T-helper 2 cell treated with Interferon-gamma antibody and Interleukin-4, amounts not matched to agents 5 μg/mL and 100 μg/mL, for 36 hours (primary cell): ENCODE data around the gene STIL.

Experiments used
- DNase-seq: peaks from one replicate; pipeline ENCODE4 v3.0.0; 2021; ENCODE audit warnings: low spot score
- H3K27ac Mint-ChIP-seq: one replicate; pipeline ENCODE4 v1.8.0; 2021; ENCODE audit warnings: mild to moderate bottlenecking, mixed read lengths
- H3K27me3 Mint-ChIP-seq: one replicate; pipeline ENCODE4 v1.8.0; 2021; ENCODE audit warnings: low read depth, mixed read lengths
- H3K36me3 Mint-ChIP-seq: one replicate; pipeline ENCODE4 v1.8.0; 2021; ENCODE audit warnings: low read depth, mixed read lengths
- H3K4me1 Mint-ChIP-seq: one replicate; pipeline ENCODE4 v1.8.0; 2021; ENCODE audit warnings: low read depth, mixed read lengths
- H3K4me3 Mint-ChIP-seq: one replicate; pipeline ENCODE4 v1.8.0; 2022; ENCODE audit warnings: mild to moderate bottlenecking, moderate library complexity, mixed read lengths
- H3K9me3 Mint-ChIP-seq: one replicate; pipeline ENCODE4 v1.8.0; 2021; ENCODE audit warnings: mixed read lengths

STIL gene

DNA sequence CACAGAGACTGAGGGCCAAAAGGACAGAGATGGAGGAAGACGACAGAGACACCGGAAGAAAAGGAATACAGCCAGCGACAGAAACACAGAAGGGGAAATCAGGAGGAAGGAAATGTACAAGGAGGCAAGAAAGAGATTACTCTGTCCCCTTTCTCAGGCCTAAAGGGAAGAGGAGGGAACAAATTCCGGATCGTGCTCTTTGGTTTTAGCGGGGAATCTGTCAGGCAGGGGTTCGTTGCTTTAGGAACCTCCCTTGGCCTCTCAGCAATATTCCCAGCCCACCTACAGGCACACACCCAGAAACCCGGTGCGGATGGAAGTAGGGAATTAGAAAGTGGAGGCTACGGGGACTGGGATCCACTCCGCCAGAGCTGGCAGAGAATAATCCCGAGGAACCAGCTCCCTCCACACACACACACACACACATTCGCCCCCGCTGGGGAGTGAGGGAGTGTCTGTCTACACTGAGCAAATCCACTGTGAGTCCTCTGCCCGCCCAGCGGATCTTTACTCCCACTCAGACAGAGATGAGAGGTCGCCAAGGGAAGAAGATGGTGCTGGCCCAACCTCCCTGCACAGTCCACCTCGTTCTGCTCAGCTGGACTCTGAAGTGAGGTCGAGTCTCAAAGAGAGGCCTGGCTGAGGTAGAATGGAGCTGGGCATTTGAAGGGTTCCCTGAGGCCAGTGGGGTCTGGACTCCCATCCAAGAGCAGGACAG is 87.7 kb downstream of the STIL start:
- no peaks in the 10 kb centered on the region for H3K9me3 Mint-ChIP-seq
- peaks cover 62% of the 10 kb centered on the region for H3K27me3 Mint-ChIP-seq
- peaks cover under 1% of the 10 kb centered on the region for H3K36me3 Mint-ChIP-seq
- H3K27ac Mint-ChIP-seq, result no peak overlapping the region
- H3K4me1 Mint-ChIP-seq, result peaks cover 15% of the 10 kb centered on the region
- H3K4me3 Mint-ChIP-seq, result peak overlapping the region; percentile 56
- no peak for DNase-seq

DNA sequence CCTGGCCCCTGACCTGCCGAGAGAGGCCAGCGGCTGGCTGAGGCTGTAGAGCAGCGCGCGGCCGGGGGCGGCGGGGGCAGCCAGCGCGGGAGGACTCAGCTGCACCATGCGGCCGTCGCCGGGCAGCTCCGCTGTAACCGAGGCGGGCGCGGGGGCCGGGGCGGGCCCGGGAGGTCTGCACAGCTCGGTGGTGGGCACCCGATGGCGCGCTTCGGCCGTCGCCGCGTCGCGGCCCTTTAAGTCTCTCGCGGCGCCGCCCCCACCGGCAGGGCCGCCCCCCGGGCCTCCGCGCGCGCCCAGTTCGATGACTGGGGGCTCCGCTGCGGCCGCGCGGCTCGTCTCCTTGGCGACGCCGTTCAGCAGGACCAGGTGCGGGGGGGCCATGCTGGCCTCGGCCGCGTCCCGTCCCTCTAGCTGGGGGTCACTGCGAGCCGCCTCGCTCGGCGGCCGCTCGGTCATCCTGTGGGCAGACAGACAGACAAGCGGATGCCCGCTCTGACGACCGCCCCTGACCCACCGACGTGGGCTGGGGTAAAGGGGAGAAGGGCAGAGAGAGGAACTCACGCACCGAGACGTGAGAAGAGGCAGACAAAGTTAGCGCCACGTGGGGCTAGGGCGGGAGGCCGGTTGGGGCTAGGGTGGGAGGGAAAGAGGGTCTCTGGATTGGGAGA is 88.4 kb downstream of the STIL start:
- no peaks in the 10 kb centered on the region for H3K9me3 Mint-ChIP-seq
- H3K4me1 Mint-ChIP-seq, result peaks cover 12% of the 10 kb centered on the region
- H3K36me3 Mint-ChIP-seq, result no peaks in the 10 kb centered on the region
- peaks cover 61% of the 10 kb centered on the region for H3K27me3 Mint-ChIP-seq
- no peak overlapping the region for H3K27ac Mint-ChIP-seq
- DNase-seq, result no peak
- H3K4me3 Mint-ChIP-seq, result peak overlapping the region; percentile 56

DNA sequence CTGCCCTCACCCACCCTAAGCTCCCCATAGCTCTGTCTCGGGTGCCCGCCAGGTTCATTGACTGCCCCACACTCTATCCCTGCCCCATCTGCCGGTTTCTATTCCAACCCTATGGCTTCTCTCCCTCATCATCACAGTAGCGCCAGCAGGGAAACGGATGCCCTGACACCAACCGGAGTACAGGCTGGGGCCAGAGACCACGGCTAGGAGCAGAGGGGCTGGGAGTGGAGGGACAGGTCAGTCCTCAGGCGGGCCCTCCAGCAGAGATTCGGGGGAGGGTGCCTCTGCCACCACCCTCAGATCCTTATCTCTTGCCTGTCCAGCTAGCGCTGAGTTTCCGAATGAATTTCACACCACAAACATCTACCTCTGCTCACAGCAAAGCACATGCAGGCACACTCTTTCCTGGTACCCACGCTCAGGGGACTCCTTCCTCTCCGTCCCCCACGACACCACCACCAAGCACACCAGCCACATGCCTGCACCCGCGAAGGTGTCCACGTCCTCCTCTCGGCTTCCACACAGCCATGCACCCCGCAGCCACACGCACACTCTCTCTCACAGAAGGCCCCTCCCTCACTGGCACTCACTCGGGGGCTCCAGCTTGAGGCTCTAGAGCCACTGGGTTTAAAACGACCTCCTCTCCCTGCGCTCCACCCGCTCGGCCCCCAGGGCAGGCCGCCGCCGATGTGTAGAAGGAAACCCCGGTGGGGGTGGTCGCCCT is 89.1 kb downstream of the STIL start:
- H3K9me3 Mint-ChIP-seq, result no peaks in the 10 kb centered on the region
- H3K36me3 Mint-ChIP-seq, result no peaks in the 10 kb centered on the region
- peaks cover 57% of the 10 kb centered on the region for H3K27me3 Mint-ChIP-seq

DNA sequence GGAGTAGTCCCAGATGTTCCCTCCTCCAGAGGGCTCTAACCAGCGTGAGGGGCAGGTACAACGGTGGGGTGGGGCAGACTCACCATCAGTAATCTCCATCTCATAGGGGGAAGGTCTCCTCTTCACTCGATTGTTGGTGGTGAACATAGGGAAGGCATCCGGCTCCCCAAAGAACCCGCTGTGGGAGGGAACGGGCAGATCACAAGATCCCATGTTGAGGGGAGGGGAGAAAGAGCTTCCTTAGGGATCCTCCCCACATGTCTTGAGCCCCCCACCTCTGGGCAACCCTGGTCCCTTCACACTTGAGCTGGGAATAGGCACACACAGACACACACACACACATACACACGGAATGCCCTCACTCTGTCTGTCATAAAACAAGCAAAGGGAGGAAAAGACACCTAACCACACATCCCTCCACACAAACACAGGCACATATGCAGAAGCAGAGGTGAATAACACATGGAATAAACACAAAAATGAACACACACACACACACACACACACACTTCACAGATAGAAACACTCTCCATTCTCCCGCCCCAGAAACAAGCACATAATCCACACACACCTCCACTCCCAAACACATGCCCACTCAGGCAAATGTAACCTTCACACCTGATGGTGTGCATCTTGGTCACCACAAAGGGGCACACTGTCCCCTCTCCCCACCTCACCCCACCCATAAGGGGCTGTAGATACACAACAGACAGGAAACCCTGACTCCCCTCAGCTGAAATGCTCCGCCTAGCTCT is 89.8 kb downstream of the STIL start:
- Mint-ChIP-seq H3K9me3 (no peaks in the 10 kb centered on the region), H3K27me3 (peaks cover 50% of the 10 kb centered on the region), H3K4me3 (no peak overlapping the region), H3K36me3 (no peaks in the 10 kb centered on the region), H3K27ac (no peak overlapping the region), H3K4me1 (peaks cover 4% of the 10 kb centered on the region)
- no peak for DNase-seq

More for the DNA sequence above, 89.1 kb downstream of the STIL start:
- H3K4me3 Mint-ChIP-seq, result no peak overlapping the region
- no peak overlapping the region for H3K27ac Mint-ChIP-seq
- peaks cover 11% of the 10 kb centered on the region for H3K4me1 Mint-ChIP-seq
- no peak for DNase-seq

DNA sequence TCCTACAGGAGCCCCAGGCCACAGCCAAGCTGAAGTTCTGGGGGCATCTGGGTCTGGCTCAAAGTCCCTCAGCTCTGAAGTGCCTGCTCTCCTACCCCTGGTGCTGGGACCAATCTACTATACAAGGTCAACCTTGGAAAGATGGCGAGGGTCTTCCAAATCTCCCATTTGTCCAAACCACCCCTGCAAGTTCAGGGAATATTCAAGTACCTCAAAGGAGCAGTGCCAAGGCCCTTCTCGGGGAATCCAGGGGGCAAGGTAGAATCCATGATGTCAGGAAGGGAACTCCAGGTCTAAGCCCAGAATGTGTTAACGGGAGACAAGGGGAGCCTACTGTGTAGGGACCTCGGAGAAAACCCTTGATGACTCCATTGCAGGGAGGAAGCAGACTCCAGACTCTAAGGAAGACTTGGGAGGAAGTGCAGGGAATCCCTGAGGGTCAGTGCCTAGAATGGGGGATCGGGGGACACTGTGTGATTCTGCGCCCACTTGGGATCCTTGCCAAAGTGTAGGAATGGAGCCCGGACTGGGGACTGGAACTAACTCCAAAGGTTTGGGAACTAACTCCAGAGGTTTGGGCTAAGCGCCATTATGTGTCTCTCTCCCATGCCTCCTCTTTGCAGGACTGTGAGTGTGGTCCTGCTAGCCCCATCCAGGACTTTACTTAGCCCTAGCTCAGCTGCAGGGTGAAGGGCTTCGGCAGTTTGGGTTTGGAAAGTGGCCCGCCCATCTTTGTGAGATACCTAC is 90.6 kb downstream of the STIL start:
- Mint-ChIP-seq H3K36me3 (no peaks in the 10 kb centered on the region), H3K9me3 (no peaks in the 10 kb centered on the region), H3K27ac (no peak overlapping the region), H3K27me3 (peaks cover 43% of the 10 kb centered on the region), H3K4me3 (no peak overlapping the region), H3K4me1 (peaks cover 3% of the 10 kb centered on the region)
- DNase-seq, result no peak

DNA sequence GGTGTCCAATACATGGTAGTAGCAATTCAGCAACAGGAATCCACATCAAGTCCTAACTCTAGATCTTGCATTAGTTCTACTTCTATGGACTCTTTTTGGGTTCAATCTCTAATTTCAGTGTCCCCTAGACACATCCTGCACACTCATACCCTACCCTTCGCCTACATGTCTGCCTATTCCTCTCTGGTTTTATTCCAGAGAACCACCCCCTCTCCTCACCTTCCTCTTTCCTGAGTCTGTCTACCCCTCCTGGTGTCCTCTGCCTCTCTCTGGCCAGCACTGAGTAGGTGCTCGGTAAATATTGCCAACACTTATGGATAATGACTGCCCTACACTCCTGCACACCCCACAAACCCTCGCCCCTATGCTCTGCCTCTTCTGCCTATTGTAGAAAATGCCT is 91.5 kb downstream of the STIL start:
- Mint-ChIP-seq H3K4me3 (no peak overlapping the region), H3K9me3 (no peaks in the 10 kb centered on the region), H3K27me3 (peaks cover 34% of the 10 kb centered on the region), H3K36me3 (no peaks in the 10 kb centered on the region), H3K27ac (no peak overlapping the region), H3K4me1 (peaks cover 3% of the 10 kb centered on the region)
- DNase-seq, result no peak

DNA sequence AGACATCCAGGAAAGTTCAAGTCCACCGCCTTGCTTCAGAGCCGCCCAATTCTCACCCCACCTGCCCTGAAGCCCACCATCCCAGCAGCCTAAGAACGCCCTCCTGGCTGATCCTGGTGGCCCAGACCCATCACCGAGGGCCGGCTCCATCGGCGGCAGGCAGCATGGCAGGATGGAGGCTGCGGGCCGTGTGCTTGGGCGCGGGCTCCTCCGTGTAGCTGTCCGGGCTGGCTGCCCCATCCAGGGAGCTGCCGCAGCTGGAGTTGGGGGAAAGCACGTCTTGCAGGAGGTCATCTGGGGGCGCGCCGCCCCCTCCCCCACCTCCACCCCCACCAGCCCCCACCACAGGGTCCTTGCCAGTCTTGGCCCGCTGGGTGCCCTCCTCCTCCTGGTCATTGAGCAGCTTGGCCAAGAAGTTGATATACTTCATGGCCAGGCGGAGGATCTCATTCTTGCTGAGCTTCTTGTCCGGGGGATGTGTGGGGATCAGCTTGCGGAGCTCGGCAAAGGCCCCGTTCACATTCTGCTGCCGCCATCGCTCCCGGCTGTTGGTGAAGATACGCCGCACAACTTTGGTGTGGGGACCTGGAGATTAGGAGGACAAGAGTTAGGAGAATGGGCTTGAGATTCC is 94.2 kb downstream of the STIL start:
- H3K27ac Mint-ChIP-seq, result no peak overlapping the region
- H3K4me1 Mint-ChIP-seq, result no peaks in the 10 kb centered on the region
- H3K4me3 Mint-ChIP-seq, result no peak overlapping the region
- no peaks in the 10 kb centered on the region for H3K9me3 Mint-ChIP-seq
- no peak for DNase-seq
- H3K27me3 Mint-ChIP-seq, result peaks cover 17% of the 10 kb centered on the region
- no peaks in the 10 kb centered on the region for H3K36me3 Mint-ChIP-seq

DNA sequence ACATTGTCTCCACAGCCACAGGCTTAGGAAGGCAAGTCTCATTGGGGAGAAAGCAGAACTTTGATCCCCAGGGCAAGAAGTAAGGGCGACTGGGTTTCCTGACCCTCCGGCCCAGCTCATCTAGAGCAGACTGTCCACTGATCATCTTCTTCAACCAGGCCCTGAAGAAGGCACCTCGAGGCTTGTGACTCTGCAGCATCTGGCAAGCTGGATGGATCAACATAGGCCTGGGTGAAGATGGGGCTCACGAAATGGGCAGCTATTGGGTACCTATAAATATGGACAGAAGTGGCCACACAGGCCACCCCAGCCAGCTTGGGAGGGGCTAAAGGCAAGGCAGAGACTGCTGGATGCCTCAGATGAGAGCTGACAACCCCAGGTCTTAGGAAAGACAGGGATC is 94.9 kb downstream of the STIL start:
- H3K4me1 Mint-ChIP-seq, result no peaks in the 10 kb centered on the region
- H3K4me3 Mint-ChIP-seq, result no peak overlapping the region
- DNase-seq, result no peak
- no peaks in the 10 kb centered on the region for H3K36me3 Mint-ChIP-seq
- no peak overlapping the region for H3K27ac Mint-ChIP-seq
- no peaks in the 10 kb centered on the region for H3K9me3 Mint-ChIP-seq
- peaks cover 17% of the 10 kb centered on the region for H3K27me3 Mint-ChIP-seq

DNA sequence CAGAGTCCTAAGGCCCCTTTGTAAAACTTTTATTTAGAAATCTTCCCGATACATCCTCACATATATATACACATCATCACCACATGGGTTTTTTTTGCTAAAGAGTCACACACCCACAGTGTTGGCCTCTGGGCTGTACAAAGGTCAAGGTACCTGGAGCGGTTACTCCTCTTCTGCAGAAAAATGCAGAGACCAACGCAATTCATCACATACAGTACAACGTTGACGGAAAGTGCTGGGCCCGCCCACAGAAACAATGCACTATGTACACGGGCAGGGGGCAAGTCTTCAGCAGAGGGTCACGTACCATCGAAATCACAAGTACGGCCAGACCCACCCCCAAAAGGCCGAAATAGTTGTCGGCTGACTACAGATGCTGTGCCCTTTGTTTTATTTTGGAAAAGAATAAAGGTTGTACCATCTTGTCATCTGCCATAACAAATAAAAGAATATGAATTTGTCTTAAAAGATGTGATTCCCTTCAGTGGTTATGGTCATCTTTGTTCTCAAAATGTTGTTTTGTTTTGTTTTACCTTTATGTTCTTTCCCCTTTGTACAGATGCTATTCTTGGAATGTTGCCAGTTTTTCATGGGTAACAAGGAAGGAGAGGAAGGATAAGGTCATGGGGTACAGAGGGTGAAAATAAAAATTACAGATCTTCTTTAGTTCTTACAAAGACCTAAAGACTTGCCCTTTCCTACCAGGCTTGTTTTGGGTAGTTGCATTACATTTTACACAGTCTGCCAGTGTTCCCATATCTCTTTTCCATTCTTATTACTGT is 97.5 kb downstream of the STIL start:
- no peak overlapping the region for H3K4me3 Mint-ChIP-seq
- H3K9me3 Mint-ChIP-seq, result no peaks in the 10 kb centered on the region
- no peak for DNase-seq
- H3K27me3 Mint-ChIP-seq, result peaks cover 11% of the 10 kb centered on the region
- H3K4me1 Mint-ChIP-seq, result peaks cover 5% of the 10 kb centered on the region
- no peak overlapping the region for H3K27ac Mint-ChIP-seq
- H3K36me3 Mint-ChIP-seq, result no peaks in the 10 kb centered on the region

DNA sequence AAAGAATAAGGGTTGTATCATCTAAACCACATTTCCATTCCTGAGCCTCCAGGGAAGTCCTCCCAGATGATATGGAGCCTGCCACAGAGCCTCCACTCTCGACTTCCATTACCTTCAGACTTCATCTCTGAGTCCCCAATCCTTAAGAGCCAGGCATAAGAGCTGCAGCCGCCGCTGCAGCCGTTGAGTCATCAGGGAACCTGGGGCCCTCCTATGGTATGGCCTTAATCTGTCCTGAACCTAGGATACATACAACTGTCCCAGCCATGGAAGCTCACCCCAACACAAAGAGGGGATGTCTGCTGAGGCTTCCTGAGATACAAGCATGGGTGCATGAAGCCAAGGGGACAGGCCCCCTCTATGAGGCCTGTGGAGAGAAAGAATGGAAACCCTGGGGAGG is 98.2 kb downstream of the STIL start:
- Mint-ChIP-seq H3K4me3 (no peak overlapping the region), H3K36me3 (no peaks in the 10 kb centered on the region), H3K4me1 (peaks cover 5% of the 10 kb centered on the region), H3K27ac (no peak overlapping the region), H3K9me3 (no peaks in the 10 kb centered on the region), H3K27me3 (peaks cover 7% of the 10 kb centered on the region)
- DNase-seq, result no peak

DNA sequence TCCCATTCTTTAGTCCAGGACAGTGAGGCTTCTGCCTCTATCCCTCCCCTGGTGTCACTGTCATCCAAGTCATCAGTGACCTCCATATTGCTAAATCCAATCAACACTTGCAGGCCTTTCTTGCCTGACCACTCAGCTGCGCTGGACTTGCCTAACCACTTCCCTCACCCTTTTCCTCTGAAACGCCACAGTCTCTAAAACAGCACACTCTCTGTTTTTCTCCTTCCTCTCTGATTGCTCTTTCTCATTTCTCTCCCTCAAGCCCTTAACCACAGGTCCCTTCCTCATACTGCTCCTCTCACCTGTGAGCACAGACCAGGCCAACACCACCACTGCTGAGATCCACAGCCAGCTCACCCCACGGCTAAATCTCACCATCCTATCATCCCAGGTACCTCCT is 99.4 kb downstream of the STIL start:
- DNase-seq, result no peak
- H3K27ac Mint-ChIP-seq, result no peak overlapping the region
- H3K4me3 Mint-ChIP-seq, result no peak overlapping the region
- peaks cover 2% of the 10 kb centered on the region for H3K27me3 Mint-ChIP-seq
- H3K36me3 Mint-ChIP-seq, result no peaks in the 10 kb centered on the region
- no peaks in the 10 kb centered on the region for H3K9me3 Mint-ChIP-seq
- peaks cover 5% of the 10 kb centered on the region for H3K4me1 Mint-ChIP-seq

DNA sequence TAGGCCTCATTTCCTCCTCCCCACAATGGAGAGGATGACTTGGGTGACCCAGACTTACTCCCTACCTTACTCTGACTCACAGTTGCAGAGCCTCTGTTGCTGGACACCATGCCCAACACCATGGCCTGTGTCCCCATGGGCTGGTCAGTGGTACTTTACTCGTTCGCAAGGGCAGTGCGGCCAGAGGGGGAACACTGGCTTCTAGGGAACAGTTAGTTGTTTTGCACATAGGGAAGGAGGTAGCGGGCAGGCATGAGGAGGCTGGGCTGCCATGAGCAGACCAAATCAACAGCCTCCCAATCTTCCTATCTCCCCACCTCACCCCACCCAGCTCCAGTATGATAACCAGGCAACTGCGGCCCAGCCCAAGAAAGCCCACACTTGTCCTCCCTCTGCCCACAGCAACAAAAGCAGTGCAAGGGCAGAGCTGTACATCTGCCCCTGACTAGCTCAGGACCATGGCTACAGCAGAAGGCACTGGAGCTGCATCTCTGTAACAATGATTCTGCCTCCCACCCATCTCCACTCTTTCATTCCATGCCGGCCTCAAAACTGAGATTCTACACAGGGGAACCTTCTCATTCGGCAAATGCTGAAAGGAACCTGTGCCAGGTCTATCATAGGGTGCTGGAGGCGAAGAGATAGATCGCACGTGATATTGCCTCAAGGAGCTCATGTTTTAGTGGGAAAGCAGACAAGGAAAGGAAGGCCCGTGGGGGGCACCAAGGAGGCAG is 100.5 kb downstream of the STIL start:
- peaks cover 5% of the 10 kb centered on the region for H3K4me1 Mint-ChIP-seq
- H3K27me3 Mint-ChIP-seq, result peaks cover 2% of the 10 kb centered on the region
- no peak overlapping the region for H3K27ac Mint-ChIP-seq
- DNase-seq, result no peak
- no peaks in the 10 kb centered on the region for H3K36me3 Mint-ChIP-seq
- H3K4me3 Mint-ChIP-seq, result no peak overlapping the region
- no peaks in the 10 kb centered on the region for H3K9me3 Mint-ChIP-seq
